GM19239 (cell line): ENCODE results near the gene TF.

Source experiments
- DNase-seq: peaks from one replicate; pipeline ENCODE4 v3.0.0; 2011; ENCODE audit warnings: low spot score; ENCODE audit not compliant: insufficient read length
- FAIRE-seq: peaks from 2 replicates; lab custom pipeline; 2011; peaks lifted over from hg19 to GRCh38; lab: Jason Lieb, UNC

Gene TF

DNA sequence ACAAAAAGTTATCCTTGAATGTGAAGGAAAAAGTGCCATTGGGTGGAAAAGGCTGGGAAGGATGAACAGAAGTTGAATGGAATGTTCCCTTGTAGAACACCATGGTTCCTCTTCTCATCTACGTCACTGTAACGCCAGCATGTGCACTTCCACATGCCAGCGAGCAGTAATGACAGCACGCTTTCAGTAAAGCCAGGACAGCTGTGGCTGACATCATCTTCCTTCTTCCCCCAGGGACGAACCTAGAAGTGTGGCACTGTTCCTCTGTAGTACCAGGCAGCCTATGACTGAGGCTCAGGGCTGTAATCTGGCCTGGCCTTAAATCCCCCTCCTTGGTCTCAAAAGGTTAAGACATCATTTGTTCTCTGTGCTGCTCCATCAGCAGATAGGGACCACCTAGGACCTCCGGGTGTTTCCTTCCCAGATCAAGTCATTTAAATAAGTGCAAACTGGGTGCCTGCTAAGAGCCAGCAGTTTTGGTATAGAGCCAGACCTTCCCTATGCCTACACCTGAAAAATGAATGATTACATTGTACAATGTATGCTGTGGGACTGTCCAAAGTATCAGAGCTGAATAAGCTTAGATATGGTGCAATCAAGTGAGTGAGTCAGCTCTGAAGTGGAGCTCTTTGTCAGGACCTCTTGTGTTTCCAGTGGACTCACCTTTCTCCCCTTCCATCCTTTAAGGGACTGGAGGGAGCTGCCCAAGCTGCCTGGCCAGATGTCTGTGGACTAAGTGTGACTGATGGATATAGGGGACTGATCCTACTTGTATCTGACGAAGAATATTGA, 53.8 kb downstream of the TF start:
- DNase-seq (no peak), FAIRE-seq (no peak)

DNA sequence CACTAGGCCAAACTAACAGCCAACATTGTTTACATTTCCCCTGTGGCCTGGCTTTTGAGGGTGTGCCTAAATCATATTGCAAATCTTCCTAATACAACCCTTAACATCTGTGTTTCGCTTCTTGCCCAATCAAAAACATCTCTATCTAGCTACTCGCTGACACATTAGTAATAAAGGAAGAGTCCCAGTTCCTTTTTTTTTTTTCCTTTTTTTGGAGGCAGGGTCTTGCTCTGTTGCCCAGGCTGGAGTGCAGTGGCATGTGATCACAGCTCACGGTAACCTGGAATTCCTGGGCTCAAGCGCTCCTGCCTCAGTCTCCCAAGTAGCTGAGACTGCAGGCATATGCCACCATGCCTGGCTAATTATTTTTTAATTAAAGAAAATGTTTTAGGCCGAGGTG, 57.3 kb downstream of the TF start:
- FAIRE-seq (no peak), DNase-seq (no peak)

DNA sequence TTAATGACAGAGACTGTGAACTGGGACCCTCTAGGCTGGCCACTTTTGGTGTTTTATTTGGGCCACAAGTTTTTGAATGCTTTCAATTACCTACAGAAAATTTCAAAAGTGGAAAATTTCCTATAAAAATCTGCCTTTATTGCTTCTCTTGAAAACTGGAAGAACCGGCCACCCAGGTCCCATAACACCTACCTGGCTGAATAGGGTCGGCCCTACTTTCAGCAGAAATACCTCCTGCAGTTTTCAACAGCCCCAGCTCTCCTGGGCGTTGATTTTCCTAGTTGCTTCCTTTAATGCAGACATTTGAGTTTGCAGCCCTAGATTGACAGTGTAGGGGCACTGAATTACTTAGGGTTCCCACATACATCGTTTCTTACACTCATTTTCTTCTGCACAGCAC, 58.7 kb downstream of the TF start:
- no peak for DNase-seq
- no peak for FAIRE-seq

DNA sequence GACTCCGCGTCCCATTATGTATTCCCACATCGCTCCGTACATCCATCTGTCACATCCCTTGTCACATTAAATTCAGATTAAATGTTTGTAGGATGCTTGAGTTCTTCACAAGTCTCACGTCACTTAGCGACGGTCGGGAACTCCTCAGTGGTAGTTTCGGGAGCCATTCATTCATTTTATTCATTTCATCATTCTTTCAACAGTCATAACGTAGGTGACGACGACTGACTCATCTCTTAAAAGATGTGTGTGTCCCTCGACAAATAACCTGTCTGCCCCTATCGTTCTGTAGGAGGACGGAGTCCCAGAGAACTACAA, 59.1 kb downstream of the TF start:
- FAIRE-seq: no peak
- DNase-seq: no peak

DNA sequence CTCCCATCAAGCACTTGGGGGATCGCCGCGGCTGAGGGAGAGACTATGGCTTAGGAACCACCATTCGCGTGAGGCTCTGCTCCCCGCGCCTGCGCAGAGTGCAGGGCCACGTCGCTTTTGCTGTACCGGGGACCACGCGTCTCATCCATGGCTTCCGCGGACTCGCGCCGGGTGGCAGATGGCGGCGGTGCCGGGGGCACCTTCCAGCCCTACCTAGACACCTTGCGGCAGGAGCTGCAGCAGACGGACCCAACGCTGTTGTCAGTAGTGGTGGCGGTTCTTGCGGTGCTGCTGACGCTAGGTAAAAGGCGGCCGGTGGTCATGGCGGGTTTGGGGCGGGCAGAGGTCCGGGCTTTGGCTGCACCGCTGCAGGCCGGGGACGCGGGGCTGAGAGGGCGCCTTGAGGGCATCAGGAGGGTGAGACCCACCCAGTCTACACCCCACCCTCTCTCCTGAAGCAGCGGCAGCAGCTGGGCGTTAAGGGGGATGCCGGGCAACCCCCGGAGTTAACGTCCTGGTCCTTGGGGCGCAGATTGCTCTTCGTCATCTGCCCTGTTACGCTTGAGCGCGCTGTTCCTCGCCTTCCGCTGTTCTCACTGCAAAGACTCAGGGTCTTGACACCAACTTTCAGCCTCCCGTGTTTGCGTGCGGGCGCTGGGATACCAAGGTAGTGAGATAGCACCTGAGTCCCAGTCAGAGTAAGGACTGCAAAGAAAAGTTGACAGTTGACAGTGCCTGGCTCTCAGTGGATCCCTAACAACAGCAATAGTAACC, 59.7 kb downstream of the TF start, which contains the start of gene SRPRB:
SRPRB (plus strand) TSS at position 114 of the 774 bp plus-strand sequence; CDS start at position 148, 34 bp downstream.
- FAIRE-seq: peak; percentile 97
- DNase-seq: peak; percentile 94

DNA sequence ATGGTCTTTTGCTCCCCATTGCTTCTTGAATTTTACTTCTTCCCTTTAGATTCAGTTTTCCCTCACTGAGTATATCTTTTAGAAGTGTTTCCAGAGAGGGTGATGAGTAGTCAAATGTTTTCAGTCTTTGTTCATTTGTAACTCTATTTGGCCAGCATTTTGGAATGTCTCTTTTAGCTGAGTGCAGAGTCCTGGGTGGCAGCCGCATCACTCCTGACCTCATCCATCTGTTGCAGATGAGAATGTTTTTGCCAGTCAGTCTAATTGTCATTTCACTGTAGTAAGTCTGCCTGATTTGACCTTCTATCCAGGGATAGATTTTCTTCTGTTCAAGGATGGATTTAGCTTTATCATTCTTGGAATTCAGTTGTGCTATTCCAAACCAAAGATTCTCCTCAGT, 66.7 kb downstream of the TF start:
- FAIRE-seq: no peak
- no peak for DNase-seq

DNA sequence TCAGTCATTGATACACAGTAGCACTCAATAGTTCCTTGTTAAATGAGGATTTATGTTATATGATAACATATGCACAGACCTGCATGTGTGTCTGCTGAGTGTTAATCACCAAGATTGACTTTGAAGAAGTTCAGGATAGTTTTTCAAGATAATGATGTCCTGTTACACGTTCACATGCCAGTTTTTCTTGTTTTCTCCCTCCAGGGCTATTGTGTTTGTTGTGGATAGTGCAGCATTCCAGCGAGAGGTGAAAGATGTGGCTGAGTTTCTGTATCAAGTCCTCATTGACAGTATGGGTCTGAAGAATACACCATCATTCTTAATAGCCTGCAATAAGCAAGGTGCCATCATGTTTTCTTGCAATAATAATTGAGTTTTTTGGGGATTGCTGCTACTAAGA, 69.2 kb downstream of the TF start:
- FAIRE-seq (no peak), DNase-seq (no peak)

DNA sequence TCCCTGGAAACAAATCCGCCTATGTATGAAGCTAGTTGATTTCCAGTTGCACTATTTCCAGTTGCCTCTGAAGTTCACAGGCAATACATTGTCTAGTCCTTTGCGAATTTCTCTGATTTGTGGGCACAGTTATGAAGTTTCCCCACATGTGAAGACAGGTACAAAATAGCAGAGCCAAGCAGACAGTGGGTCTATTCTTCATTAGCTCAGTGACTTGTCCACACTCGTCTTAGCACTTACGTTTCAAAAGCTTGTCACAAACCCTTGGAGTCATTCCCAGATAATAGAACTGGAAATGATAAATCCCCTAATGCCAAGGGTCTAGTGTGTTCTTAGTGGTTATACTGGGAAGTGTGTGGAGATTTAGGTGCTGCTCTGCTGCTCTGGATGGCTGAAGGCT, 73.9 kb downstream of the TF start:
- DNase-seq (no peak), FAIRE-seq (no peak)

DNA sequence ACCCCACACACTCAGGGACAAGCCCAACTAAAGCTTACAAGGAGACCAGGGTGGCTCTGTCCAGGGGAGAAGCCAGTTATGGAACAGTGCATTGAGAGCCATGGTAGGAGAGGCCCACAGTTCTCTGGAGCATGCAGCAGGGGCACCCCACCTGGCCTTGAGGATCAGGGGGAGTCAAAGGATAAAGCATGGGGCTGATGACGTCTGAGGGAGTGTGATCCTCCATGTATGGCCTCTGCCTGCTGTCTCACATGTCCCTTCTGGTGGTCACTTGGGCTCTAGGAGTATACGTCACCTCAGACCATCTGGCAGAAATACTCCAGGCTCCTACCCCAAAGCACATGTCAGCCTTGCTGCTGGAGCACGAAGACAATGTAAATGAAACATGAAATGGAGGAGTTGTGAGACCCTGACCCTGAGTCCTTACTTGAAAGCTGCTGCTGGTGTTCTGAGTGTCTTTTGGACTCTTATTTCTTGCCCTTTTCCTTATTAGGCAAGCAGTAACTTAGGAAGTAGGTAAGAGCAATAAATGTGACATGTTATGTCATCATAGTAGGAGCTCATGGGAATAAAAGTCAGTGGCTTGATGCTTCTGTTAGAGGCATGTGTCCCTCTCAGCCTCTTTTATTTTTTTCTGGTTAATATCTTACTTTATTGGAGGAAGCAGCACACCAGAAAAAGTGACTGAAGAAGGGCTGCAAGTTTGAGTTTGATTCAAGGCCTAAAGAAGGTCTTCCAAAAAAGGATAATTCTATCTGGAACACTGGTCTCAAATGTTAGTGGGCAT, 74.9 kb downstream of the TF start:
- FAIRE-seq: no peak
- DNase-seq: no peak

DNA sequence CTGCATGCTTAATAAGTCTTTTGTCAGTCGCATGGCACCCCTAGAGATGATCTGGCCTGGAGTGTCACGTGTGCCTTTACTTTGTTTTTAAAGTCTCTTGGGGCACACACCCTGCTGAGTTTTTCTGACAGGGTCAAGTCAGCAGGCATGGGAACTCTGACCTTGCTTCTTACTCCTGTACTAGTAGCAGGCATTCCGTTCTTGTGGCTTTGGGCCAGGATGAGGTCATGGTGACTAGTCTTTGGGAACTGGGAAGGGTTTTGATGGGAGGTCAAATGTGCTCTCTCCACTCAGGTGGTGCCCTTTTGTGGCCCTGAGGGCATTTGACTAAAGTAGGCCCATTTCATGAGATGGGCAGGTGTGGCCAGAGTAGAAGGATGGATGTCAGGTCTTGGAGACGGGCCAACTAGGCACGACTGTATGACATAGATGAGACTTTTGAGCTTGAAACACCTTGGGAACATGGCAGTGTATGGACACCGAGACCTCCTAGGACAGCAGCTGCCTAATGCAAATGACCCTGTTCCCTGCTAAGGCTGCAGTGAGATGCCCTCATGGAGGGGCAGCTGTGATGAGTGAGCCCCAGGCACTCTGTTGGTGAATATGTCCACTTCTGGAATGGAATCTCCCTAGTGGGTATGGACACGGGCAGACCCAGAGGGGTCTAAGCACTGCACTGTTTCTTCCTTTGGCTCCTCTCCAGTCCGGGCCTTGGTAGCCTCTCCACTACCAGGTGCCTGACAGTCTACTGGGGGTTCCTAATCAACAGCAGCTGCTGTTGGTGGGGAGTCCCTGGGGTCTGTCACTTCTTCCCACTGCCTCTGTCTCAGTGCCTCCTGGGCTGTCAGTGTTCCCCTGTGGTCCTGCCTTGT, 75.8 kb downstream of the TF start:
- FAIRE-seq (no peak), DNase-seq (no peak)

DNA sequence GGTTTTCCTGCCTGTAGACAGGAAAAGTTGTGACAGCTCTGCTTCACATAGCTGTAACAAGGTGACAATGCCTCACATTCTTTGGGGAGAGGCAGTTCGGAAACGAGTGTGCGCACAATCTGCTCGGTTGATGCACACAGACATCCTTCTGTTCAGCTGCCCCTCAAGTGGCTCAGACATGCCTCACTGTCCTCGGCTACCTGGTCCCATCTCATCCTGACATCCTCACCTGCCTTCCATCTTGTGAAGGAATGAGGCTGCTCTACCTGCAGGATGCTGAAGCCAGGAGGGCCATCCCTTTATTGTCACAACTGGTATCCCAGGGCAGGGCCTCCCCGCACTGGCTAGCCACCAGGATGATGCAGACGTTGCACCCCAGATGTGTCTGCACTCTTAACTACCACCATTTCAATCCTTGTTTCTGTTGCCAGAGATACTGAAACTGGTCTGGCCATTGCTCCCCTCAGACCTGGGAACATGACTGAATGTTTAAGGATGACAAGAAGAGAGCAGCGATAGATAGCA, 78.8 kb downstream of the TF start:
- FAIRE-seq (no peak), DNase-seq (no peak)

DNA sequence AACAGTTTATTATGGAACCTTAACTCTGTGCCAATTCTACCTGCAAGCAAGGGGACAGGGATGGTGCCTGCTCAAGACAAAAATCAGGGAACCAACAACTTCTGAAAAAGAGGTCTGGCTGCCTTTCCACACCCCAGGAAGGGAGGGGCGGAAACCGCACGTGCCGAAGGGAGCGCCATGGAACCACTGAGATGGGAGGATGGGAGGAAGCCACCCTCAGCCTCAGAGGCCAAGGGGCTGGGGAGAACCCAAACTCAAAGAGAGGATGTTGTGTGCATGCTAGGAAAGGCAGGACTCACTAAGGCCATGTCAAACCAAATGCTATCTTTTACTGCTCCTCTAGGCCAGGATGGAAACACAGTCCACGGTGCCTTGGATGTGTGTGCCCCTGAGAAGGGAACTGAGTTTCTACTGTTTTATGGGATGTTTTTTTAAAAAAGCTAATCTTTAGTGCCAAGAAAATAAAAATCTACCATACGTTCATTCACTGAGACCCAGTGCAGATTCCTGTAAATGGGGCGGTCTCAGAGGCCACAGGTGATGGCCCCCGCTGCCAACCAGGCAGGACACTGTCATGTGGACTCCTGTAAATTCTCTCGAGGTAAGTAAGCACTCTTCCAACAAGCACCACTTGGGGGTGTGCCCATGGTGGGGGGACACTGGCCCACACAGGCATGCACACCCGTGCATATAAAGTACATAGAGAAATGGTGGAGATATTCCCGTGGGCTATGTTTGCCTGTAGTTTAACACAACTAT, 80.0 kb downstream of the TF start:
- no peak for FAIRE-seq

DNA sequence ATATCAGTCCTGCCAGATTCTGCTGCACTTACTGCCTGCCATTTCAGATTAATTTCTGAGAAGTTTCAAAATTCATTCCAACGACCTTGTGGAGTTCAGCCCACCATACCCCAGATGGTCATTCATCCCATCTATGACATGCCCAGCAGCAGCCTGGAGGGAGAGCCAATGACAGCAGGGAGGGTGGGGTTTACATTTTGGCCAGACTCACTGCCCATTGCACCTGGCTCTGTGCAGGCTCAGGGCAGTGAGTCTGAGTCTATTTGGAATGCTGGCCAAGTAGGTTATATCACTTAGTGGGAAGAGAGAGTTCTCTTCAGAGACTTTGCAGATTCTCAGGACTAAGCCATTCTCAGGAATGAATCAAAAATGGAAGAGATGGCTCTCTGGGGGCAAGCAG, 80.9 kb downstream of the TF start:
- DNase-seq (no peak), FAIRE-seq (no peak)

More for the DNA sequence above, 80.0 kb downstream of the TF start:
- no peak for DNase-seq

DNA sequence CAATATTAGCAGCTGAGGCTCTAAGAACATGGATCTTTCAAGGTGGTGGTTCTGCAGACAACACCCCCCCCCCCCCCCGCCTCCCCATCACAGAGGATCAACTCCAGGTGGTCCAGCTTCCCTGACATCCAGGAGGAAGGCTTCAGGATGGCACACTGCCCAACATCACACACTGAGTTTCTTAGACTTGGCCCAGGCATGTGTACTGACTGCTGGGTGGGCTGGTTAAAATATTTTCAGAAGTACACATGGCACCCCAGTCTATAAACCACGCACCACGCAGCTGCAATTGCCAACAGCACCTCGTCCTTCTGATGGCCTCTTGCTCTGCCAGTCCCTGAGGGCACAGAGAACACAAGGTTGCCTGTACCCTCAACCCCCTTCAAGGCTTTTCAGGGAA, 81.5 kb downstream of the TF start:
- DNase-seq: no peak
- no peak for FAIRE-seq

DNA sequence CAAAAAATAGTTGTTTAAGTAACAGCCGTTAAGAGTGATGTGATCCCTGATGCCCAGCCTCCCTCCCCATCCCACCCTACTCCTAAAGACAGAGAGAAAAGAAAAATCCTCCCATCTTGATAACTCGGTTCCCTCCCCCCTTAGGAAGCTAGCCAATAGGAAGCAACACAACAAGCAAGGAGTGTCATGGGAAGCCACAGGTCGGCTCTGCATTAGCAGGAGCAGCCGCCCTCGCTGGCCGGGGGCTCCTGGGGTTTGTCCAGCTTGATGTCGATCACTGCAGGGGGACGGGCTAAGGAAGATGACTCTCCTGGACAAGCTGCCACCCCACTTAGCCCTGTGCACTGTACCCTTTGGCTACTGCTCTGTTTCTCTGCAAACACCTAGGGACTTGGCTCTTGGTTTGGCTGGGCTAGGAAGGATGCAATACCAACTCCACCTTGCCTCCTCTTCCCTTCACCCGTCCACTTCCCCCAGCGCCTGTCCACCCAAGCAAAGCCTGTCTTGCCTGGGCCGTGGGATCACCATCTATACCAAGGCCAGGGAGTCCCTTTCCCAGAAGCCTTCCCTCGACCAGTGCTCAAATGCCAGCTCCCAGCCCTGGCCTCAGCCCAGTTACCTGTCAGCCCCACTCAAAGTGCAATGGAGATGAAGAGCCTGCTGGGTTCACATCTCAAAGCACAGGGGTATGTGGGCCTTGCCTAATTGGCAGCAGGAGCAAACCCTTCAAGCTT, 82.5 kb downstream of the TF start:
- no peak for DNase-seq
- no peak for FAIRE-seq

DNA sequence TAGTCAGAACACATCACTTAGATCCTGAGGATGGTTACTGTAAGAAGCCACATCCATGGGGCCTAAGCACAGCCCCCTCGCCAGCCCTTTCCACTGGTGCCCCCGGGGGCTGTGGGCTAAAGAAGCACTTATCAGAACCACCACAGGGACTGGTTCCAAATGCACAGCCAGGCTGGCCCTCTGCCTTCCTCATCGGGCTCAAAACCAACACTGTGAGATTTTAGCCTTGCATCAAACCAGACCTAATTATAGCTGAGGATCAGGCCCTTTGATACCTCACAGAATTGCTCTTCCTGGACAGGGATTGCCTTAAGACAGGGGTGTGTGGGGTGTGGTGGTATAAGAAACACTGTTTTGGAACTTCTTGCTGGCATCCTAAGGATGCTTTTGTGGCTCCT, 83.1 kb downstream of the TF start:
- FAIRE-seq: no peak
- no peak for DNase-seq

DNA sequence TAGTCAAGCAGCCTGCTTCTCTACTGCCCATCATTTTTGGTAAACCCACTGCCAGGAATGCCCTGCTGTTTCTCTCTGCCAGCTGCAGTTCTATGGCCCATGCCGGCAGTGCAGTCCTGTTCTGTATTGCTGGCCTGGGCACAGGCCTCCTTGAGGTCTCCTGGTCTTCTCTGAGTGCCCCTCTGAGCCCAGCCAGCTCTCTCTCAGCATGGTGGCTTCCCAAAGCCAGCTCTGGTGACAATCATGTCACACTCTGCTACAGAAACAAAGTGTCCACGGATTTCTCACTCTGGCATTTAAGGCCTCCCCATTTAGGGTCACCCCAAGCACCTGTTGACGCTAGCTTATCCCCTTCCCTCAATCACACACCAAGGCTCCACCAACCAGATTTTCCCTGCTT, 83.9 kb downstream of the TF start:
- no peak for DNase-seq
- FAIRE-seq: no peak

DNA sequence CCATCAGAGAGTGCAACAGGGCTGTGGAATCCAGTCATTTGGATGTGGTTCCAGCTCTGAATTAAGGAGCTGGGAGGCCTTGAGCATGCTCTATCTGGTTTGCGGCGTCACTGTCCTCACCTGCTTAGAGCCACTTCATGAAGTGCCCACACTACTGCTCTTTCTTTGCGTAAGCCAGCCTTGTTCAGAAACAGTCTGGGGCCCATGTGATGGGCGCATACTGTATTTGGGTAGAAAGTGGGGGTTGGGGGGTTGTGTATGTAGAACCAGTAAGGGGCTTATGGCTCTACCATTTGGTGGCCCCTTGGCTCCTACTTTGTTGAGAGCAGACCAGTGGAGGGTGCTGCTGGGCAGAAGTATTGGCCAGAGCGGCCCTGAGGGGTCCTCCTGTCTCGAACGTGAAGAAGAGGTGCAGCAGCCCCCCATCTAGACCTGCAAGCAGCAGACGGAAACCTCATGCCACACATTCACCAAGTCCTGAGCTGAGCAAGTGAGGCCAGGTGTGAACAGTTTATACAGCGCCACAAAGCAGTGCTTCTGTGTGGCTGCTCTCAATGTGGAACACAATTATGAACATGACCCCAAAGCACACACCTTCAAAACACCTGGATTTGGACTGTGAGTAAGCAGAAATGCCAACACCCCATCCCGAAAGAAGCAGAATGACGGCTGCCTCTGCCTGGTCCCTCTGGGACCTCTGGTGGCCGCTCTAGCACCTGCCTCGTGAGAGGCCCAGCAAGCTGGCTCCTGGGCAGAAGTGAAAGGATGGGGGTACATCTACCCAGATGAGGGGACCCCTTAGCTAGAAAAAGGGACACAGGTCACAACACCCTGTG, 86.0 kb downstream of the TF start:
- no peak for FAIRE-seq
- no peak for DNase-seq
